NB4 (cell line): ENCODE results near the gene FAM163B.

Source experiments
- CTCF ChIP-seq: IDR thresholded peaks from one replicate; pipeline ENCODE4 v1.5.1; 2012; ENCODE audit warnings: low read depth, low read length
- MAX ChIP-seq: IDR thresholded peaks from 2 replicates; pipeline ENCODE4 v1.6.1; 2011; ENCODE audit warnings: low read depth, low read length
- POLR2A ChIP-seq: IDR thresholded peaks from 2 replicates; pipeline ENCODE4 v1.6.1; 2011; ENCODE audit warnings: mild to moderate bottlenecking; ENCODE audit not compliant: insufficient read length; ENCODE audit errors: extremely low read depth

- TF ChIP-seq CTCF (no peak), MAX (no peak), POLR2A (no peak)
These were observed 41.0 kb downstream of the FAM163B start for GRCh38 chr9:133568186-133568585.
